ENCODE data around the gene ASPN.

- TF ChIP-seq POLR2A (IDR thresholded peaks at IDR 0.05) (no peak), POLR2AphosphoS5 (IDR thresholded peaks at IDR 0.05) (no peak)
Observed at GRCh38 chr9:92482805-92483204, 499 bp upstream of the ASPN start.

Measured in upper lobe of left lung (tissue), 4 donors.